DOHH2 (cell line): Measurements from ENCODE around the gene GNAO1.

Source experiments
- CTCF ChIP-seq: fragments of 200-600 bp; sonication (generic); IDR thresholded peaks from one replicate; pipeline ENCODE4 v1.5.1; 2014; ENCODE audit warnings: antibody characterized with exemption, mild to moderate bottlenecking, low read depth, low read length; ENCODE audit not compliant: poor library complexity, severe bottlenecking
- EZH2phosphoT487 ChIP-seq: fragments of 200-600 bp; sonication (generic); IDR thresholded peaks from 2 replicates; pipeline ENCODE4 v1.6.1; 2017; ENCODE audit warnings: borderline replicate concordance, mild to moderate bottlenecking, antibody characterized with exemption, low read length, moderate library complexity, mixed read lengths

- no peak for TF ChIP-seq CTCF
- TF ChIP-seq EZH2phosphoT487 = no peak
These were observed 82.3 kb downstream of the GNAO1 start for GRCh38 chr16:56273615-56274014.
